Measurements from ENCODE around the gene MYF6. TPM values are rescaled to one million over a fixed set of nuclear protein-coding genes. Genes with fewer than 3 reads are reported as not detected.

The MYF6 gene
- total RNA-seq, 1 donor from 2014 or later: not detected

- ATAC-seq (ENCODE audit: low read depth) (no peak), DNase-seq (no peak)
- intact Hi-C loops (cut with micrococcal nuclease): no loop called here
- ChIA-PET POLR2A (no interaction called here), CTCF (no interaction called here)
- Mint-ChIP-seq H3K9me3 (peaks cover 3% of the 10 kb centered on the region), H3K36me3 (ENCODE audit: low read depth) (no peaks in the 10 kb centered on the region), H3K27ac (no peak overlapping the region), H3K4me3 (no peak overlapping the region), H3K27me3 (no peaks in the 10 kb centered on the region), H3K4me1 (no peaks in the 10 kb centered on the region)
- TF ChIP-seq CTCF (IDR thresholded peaks at IDR 0.05): no peak
These were observed 46.8 kb downstream of the MYF6 start for GRCh38 chr12:80754274-80754673.

GRCh38 chr12:80756875-80757274 lies 49.4 kb downstream of the MYF6 start:
- DNase-seq (no peak), ATAC-seq (ENCODE audit: low read depth) (no peak)
- Mint-ChIP-seq H3K36me3 (ENCODE audit: low read depth) (no peaks in the 10 kb centered on the region), H3K9me3 (no peaks in the 10 kb centered on the region), H3K27ac (no peak overlapping the region), H3K4me1 (no peaks in the 10 kb centered on the region), H3K27me3 (no peaks in the 10 kb centered on the region), H3K4me3 (no peak overlapping the region)
- TF ChIP-seq CTCF (IDR thresholded peaks at IDR 0.05): no peak
- ChIA-PET CTCF (no interaction called here), POLR2A (no interaction called here)
- intact Hi-C loops (cut with micrococcal nuclease): no loop called here

Other genes with a start within 250 kb of the MYF6 start
- gene MYF5, start 9.3 kb downstream of the MYF6 start, total RNA-seq: not detected in 2 replicates
- not detected in 2 replicates for gene LIN7A, start 230.3 kb downstream of the MYF6 start, total RNA-seq